Left kidney (tissue), 2 donors: ENCODE data around the gene QPRT. TPM values are rescaled to one million over a fixed set of nuclear protein-coding genes. Genes with fewer than 3 reads are reported as not detected.
"Not testable (repeated sequence)": the region's sequence is repeated elsewhere in the genome, so short reads cannot be mapped to it uniquely, and the experiment has no call there.

Experiments used
- DNase-seq: peaks from one replicate; pipeline ENCODE4 v3.0.0-alpha.2; 2013
- polyA plus RNA-seq: library from polyadenylated mRNA; unstranded; fragments of 120-200 nt; gene quantifications from one replicate; pipeline ENCODE4 v1.2.1, GENCODE V29; 2013; ENCODE audit not compliant: insufficient read length

The QPRT gene
- polyA plus RNA-seq, 1 donor = 148 TPM

DNA sequence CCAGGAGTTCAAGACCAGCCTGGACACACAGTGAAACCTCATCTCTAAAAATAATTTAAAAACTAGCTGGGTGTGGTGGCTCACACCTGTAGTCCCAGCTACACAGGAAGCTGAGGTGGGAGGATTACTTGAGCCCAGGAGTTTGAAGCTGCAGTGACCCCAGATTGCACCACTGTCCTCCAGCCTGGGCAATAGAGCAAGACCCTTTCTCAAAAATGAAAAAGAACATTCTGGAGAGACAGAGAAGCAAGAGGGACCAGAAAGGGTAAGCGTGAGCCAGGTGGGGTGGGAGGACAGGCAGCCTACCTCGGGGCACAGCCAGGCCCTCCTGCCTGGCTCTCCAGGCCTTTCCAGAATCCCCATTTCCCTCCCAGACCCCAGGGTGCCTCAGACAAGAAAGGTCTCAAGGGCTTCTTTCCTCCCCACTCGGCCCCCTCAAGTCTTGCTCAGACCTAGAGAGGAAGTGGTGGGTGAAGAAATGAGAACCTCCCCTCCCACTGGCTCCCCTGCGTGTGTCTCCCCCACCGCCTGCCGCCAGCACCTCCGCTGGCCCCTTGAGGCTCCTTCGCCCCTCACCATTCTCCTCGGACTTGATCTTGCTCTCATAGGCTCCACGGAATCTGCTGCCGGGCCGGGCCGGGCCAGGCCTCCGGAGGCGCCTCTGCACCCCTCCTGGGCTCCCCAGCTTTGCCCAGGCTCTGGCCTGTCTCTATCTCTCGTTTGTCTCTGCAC lies 66.3 kb downstream of the QPRT start:
- no peak for DNase-seq

DNA sequence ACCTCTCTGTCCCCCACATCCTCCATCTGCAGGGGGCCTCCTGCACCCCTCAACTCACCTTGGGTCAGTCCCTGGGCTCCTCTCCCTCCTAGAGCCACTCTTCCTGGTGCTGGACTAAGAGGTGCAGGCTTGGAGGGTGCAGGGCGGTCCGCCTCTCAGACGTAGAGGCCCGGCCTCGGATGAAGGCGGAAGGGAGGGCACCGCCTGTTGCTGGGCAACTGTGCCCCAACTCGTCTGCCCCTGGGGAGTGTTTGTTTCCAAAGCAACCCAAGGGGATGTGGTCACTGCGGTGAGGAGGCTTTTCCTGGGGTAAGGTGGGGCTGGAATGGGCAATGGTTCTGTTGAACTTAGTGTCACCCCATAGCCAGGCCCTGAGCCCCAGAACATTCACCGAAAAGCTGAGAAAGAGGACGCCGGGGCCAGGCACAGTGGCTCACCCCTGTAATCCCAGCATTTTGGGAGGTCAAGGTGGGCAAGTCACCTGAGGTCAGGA lies 66.9 kb downstream of the QPRT start, which contains the start of gene C16orf54:
C16orf54 (minus strand) TSS at position 138 of the 493 bp plus-strand sequence. CDS start 1,039 bp downstream, outside the sequence.
- DNase-seq = no peak

DNA sequence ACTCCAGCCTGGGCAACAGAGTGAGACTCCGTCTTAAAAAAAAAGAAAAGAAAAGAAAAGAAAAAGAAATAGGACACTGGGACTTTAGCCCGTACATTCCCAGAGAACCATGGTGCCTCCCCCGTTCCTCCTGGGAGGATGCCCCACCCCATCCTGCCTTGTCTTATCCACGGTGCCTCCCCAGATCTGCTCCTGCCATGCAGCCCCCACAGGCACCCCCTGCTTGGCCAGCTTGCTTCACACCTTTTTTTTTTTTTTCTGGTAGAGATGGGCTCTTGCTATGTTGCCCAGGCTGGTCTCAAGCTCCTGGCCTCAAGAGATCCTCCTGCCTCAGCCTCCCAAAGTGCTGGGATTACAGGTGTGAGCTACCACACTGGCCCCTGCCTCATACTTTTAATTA lies 67.5 kb downstream of the QPRT start:
- not testable (repeated sequence) for DNase-seq

Other genes with a start within 250 kb of the QPRT start
- gene BOLA2, start 224.8 kb upstream of the QPRT start, polyA plus RNA-seq = 7.5 TPM
- 8.1 TPM for gene SLX1B, start 224.6 kb upstream of the QPRT start, polyA plus RNA-seq
- gene SULT1A4, start 219.3 kb upstream of the QPRT start, polyA plus RNA-seq = 28.7 TPM
- gene NPIPB12, start 172.8 kb upstream of the QPRT start, polyA plus RNA-seq = 97.6 TPM
- 2.0 TPM for gene SPN, start 15.9 kb upstream of the QPRT start, polyA plus RNA-seq
- 0.32 TPM for gene C16orf54, start 66.8 kb downstream of the QPRT start, polyA plus RNA-seq
- gene ZG16, start 99.1 kb downstream of the QPRT start, polyA plus RNA-seq = 0.08 TPM
- 89.2 TPM for gene KIF22, start 111.6 kb downstream of the QPRT start, polyA plus RNA-seq
- gene MAZ, start 127.3 kb downstream of the QPRT start, polyA plus RNA-seq = 304 TPM
- 19.4 TPM for gene PRRT2, start 133.0 kb downstream of the QPRT start, polyA plus RNA-seq
- 33.5 TPM for gene PAGR1, start 137.0 kb downstream of the QPRT start, polyA plus RNA-seq
- 15.3 TPM for gene MVP, start 141.3 kb downstream of the QPRT start, polyA plus RNA-seq
- 79.4 TPM for gene CDIPT, start 184.0 kb downstream of the QPRT start, polyA plus RNA-seq
- gene SEZ6L2, start 220.4 kb downstream of the QPRT start, polyA plus RNA-seq = 8.2 TPM
- 0.86 TPM for gene ASPHD1, start 221.3 kb downstream of the QPRT start, polyA plus RNA-seq
- 23.9 TPM for gene KCTD13, start 247.0 kb downstream of the QPRT start, polyA plus RNA-seq